Activated T-cell treated with anti-CD3 and anti-CD28 coated beads, Interleukin-2, amount 50 U/mL, for 24 hours (primary cell): ENCODE measurements around the gene URM1.

ENCODE experiments used
- DNase-seq: peaks from one replicate; pipeline ENCODE4 v3.0.0-alpha.2; 2020
- H3K27ac Mint-ChIP-seq: 2 replicates; pipeline ENCODE4 v1.8.0; 2020; ENCODE audit warnings: mild to moderate bottlenecking, mixed read lengths
- H3K27me3 Mint-ChIP-seq: 2 replicates; pipeline ENCODE4 v1.8.0; 2020; ENCODE audit warnings: mixed read lengths
- H3K36me3 Mint-ChIP-seq: 2 replicates; pipeline ENCODE4 v1.8.0; 2020; ENCODE audit warnings: low read depth, mixed read lengths
- H3K4me1 Mint-ChIP-seq: 2 replicates; pipeline ENCODE4 v1.8.0; 2020; ENCODE audit warnings: low read depth, mixed read lengths
- H3K4me3 Mint-ChIP-seq: 2 replicates; pipeline ENCODE4 v1.8.0; 2020; ENCODE audit warnings: mild to moderate bottlenecking, moderate library complexity, mixed read lengths
- H3K9me3 Mint-ChIP-seq: 2 replicates; pipeline ENCODE4 v1.8.0; 2020; ENCODE audit warnings: mixed read lengths

The URM1 gene

GRCh38 chr9:128389395-128390149 is 18.4 kb downstream of the URM1 start:
- DNase-seq: no peak
- no peaks in the 10 kb centered on the region for H3K27me3 Mint-ChIP-seq
- H3K27ac Mint-ChIP-seq: no peak overlapping the region
- no peaks in the 10 kb centered on the region for H3K9me3 Mint-ChIP-seq
- H3K4me3 Mint-ChIP-seq: no peak overlapping the region
- no peaks in the 10 kb centered on the region for H3K4me1 Mint-ChIP-seq
- peaks cover 76% of the 10 kb centered on the region for H3K36me3 Mint-ChIP-seq

DNA sequence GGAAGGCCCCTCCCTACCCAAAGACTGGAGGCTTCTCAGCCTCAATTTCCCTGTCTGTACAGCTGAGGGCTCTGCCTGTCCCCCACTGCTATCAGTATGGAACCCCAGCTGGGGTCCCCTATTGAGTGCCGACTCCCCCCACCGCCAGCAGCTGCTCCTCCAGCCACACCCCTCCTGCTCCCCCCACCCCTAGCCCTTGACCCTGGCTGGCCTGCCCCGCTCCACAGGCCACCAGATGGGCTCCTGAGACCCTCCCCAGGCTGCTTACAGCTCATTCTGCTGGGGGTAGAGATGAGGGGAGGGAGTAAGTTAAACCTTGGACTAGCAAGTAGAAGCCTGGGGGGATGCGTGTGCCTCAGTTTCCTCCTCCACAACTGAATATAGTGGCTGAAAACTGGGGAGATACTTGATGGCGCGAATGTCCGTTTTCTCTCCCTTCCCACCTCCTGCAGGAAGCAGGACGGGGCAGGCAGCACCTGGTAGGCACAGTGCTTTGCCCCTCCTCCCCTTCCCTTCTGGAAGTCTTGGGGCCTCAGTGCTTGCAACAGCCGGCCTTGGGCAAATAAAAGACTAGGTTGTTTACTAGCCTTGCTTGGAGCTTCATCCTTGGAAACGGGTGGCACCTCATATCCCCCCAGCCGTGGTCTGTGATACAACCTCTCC is 19.1 kb downstream of the URM1 start:
- H3K27me3 Mint-ChIP-seq: no peaks in the 10 kb centered on the region

DNA sequence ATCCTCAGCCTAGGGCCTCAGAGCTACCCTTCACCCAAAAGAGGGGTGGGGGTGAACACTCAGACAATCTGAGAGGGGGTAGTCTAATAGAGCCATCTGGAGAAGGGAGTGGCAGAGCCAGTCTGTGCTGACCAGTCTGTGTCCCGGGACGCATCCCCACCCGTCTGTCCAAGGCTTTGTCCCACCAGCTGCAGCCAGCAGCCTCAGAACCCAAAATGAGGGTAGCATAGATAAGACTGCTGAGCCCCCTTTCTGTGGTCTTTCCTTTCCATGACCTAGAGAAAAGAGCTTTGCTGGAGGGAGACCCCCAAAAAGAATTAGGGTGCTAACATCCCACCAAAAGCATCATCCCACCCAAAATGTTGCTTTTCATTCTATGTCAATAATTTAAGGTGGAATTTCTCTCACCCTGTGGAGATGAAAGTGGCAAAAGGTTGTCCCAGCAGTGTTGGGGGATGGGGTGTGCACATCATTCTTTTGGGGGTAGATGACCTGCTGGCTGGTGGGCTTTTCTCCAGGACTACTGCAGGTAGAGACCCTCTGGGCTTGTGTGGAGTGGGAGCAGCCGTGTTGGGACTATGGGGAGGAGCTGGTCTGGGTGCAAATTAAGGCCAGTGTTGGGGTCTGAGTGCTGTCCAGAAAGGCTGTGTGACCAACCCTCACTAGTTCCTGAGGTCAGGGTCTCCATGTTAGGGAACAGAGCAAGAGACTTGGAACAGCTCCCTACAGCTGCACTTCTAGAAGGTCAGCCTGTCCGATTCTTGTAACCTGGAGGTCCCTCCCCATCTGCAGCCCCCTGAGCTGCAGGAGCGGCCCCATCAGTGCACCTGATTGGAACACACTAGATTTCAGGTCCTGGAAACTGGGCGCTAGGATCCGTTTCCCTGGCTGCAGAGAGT is 19.9 kb downstream of the URM1 start:
- no peaks in the 10 kb centered on the region for H3K9me3 Mint-ChIP-seq
- no peak overlapping the region for H3K27ac Mint-ChIP-seq

More for the DNA sequence above, 19.1 kb downstream of the URM1 start:
- Mint-ChIP-seq H3K36me3 (peaks cover 69% of the 10 kb centered on the region), H3K4me1 (no peaks in the 10 kb centered on the region), H3K27ac (no peak overlapping the region), H3K4me3 (no peak overlapping the region), H3K9me3 (no peaks in the 10 kb centered on the region)
- no peak for DNase-seq

DNA sequence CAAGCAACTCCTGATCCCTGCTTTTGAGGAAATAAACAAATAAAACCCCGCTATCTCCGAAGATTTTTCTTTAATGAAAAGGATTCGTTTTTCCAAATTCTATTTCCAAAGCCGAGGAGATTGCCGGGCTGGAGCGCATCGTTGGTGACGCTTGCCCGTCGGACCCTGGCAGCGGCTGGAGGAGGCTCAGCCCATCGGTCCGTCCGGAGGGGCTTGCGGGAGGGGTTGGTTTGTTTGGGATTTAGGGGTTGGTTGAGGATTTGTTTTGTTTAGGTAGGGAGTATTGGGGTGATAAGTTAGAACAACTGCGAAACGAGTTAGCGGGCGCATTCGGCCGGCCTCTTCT is 20.8 kb downstream of the URM1 start:
- Mint-ChIP-seq H3K27me3 (peaks cover 3% of the 10 kb centered on the region), H3K36me3 (peaks cover 53% of the 10 kb centered on the region), H3K4me1 (no peaks in the 10 kb centered on the region), H3K27ac (no peak overlapping the region), H3K9me3 (no peaks in the 10 kb centered on the region), H3K4me3 (no peak overlapping the region)
- no peak for DNase-seq

More for the DNA sequence above, 19.9 kb downstream of the URM1 start:
- Mint-ChIP-seq H3K36me3 (peaks cover 62% of the 10 kb centered on the region), H3K27me3 (no peaks in the 10 kb centered on the region), H3K4me1 (no peaks in the 10 kb centered on the region), H3K4me3 (no peak overlapping the region)
- no peak for DNase-seq

- H3K36me3 Mint-ChIP-seq: peaks cover 50% of the 10 kb centered on the region
- no peak for DNase-seq
- H3K9me3 Mint-ChIP-seq: no peaks in the 10 kb centered on the region
- no peak overlapping the region for H3K27ac Mint-ChIP-seq
- peaks cover 9% of the 10 kb centered on the region for H3K27me3 Mint-ChIP-seq
- no peaks in the 10 kb centered on the region for H3K4me1 Mint-ChIP-seq
- no peak overlapping the region for H3K4me3 Mint-ChIP-seq
Measured at GRCh38 chr9:128392302-128393144, 21.3 kb downstream of the URM1 start.

DNA sequence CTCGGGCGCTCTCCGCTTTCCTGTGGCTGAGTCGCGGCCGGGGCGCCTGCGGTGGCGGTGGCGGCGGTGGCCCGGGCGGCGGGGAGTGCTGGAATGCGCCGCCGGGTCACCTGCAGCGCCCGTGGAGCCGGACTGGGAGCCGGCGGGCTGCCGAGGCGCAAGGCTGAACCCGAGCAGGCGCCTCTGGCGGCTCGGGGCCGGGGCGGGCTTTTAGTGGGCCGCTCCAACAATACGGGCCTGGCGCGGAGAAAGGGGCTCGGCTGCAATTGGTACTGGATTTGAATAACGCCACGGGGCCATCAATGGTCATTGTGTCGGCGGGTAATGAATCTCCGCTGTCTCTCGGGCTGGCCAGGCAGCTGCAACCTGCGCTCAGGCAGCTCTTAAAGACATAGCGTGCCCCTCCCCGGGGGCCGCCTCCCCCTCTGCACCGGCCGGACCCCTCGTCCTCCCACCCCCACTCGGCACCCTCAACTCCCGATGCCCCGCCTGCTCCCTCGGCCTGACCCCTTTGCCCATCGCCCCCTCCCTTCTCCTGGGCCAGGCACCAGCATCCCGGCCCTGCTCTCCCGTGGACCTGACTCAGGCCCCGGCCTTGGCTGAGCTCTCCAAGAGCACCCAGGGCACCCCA is 22.1 kb downstream of the URM1 start:
- Mint-ChIP-seq H3K4me1 (no peaks in the 10 kb centered on the region), H3K27me3 (peaks cover 9% of the 10 kb centered on the region), H3K36me3 (peaks cover 43% of the 10 kb centered on the region), H3K9me3 (no peaks in the 10 kb centered on the region), H3K27ac (no peak overlapping the region), H3K4me3 (no peak overlapping the region)
- no peak for DNase-seq

DNA sequence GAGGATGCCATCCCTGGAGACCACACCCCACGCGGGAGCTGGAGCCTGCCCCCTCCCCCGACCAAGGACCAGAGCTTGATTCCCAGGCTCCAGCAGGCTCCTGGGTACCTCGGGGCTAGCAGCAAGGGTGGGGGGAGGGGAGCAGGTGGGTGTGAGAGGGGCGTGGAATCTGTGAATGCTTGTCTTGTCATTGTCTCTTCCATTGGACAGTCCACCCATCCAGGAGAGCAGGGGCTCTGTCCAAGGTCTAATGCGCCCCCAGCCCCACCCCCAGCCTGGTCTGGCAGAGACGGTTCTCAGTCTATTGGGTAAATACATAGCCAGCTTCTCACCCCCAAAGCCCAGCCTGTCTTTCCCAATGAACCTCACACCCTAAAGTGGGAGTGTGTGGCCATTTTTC is 22.8 kb downstream of the URM1 start:
- no peaks in the 10 kb centered on the region for H3K9me3 Mint-ChIP-seq
- no peak overlapping the region for H3K27ac Mint-ChIP-seq
- H3K4me1 Mint-ChIP-seq: no peaks in the 10 kb centered on the region
- H3K4me3 Mint-ChIP-seq: no peak overlapping the region
- DNase-seq: no peak
- H3K36me3 Mint-ChIP-seq: peaks cover 37% of the 10 kb centered on the region
- peaks cover 9% of the 10 kb centered on the region for H3K27me3 Mint-ChIP-seq

GRCh38 chr9:128394379-128395168 is 23.4 kb downstream of the URM1 start:
- H3K9me3 Mint-ChIP-seq: no peaks in the 10 kb centered on the region
- no peaks in the 10 kb centered on the region for H3K4me1 Mint-ChIP-seq
- no peak overlapping the region for H3K4me3 Mint-ChIP-seq
- H3K27ac Mint-ChIP-seq: no peak overlapping the region
- peaks cover 32% of the 10 kb centered on the region for H3K36me3 Mint-ChIP-seq
- no peak for DNase-seq
- peaks cover 9% of the 10 kb centered on the region for H3K27me3 Mint-ChIP-seq

- Mint-ChIP-seq H3K27ac (no peak overlapping the region), H3K9me3 (no peaks in the 10 kb centered on the region), H3K36me3 (peaks cover 10% of the 10 kb centered on the region), H3K4me3 (no peak overlapping the region), H3K4me1 (no peaks in the 10 kb centered on the region), H3K27me3 (peaks cover 9% of the 10 kb centered on the region)
- no peak for DNase-seq
Measured at GRCh38 chr9:128396970-128397613, 25.9 kb downstream of the URM1 start.

DNA sequence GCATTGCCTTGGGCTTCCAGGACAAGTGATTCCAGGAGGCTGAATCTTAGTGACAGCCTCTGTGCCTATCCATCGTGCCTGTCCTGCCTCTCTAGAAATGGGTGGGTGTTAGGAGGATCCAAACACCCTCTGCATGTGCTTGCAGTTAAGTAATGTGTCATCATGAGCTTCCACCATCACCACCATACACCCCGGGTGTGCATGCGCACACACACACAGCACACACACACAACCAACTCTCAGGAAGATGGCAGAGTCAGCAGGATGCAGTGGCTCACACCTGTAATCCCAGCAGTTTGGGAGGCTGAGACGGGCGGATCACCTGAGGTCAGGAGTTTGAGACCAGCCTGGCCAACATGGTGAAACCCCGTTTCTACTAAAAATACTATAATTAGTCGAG is 26.7 kb downstream of the URM1 start:
- Mint-ChIP-seq H3K36me3 (peaks cover 8% of the 10 kb centered on the region), H3K9me3 (no peaks in the 10 kb centered on the region), H3K4me3 (no peak overlapping the region), H3K4me1 (no peaks in the 10 kb centered on the region), H3K27me3 (peaks cover 9% of the 10 kb centered on the region), H3K27ac (no peak overlapping the region)
- DNase-seq: no peak

GRCh38 chr9:128399861-128400260 is 28.7 kb downstream of the URM1 start:
- DNase-seq: no peak
- H3K4me3 Mint-ChIP-seq: no peak overlapping the region
- H3K27me3 Mint-ChIP-seq: peaks cover 9% of the 10 kb centered on the region
- H3K9me3 Mint-ChIP-seq: no peaks in the 10 kb centered on the region
- H3K4me1 Mint-ChIP-seq: no peaks in the 10 kb centered on the region
- no peak overlapping the region for H3K27ac Mint-ChIP-seq
- no peaks in the 10 kb centered on the region for H3K36me3 Mint-ChIP-seq

GRCh38 chr9:128404560-128404959 is 33.4 kb downstream of the URM1 start:
- H3K9me3 Mint-ChIP-seq: no peaks in the 10 kb centered on the region
- peaks cover 21% of the 10 kb centered on the region for H3K27me3 Mint-ChIP-seq
- no peak overlapping the region for H3K4me3 Mint-ChIP-seq
- DNase-seq: no peak
- no peaks in the 10 kb centered on the region for H3K36me3 Mint-ChIP-seq
- no peak overlapping the region for H3K27ac Mint-ChIP-seq
- no peaks in the 10 kb centered on the region for H3K4me1 Mint-ChIP-seq
